Activated B cell treated with CpG ODN at 0.5 μM for 24 hours (primary cell): ENCODE measurements around the gene KHDC4. TPM values are rescaled to one million over a fixed set of nuclear protein-coding genes. Genes with fewer than 3 reads are reported as not detected.

Experiments used
- ATAC-seq: fragments of 200-7000 bp; cut with Tn5 transposase; one replicate; pipeline ENCODE4 v1.10.0; 2021; ENCODE audit warnings: low read depth, mild to moderate bottlenecking, moderate library complexity
- CTCF ChIA-PET: fragments of 350-600 bp; sonication (Branson Sonifier 250); formaldehyde crosslinking; loops from one replicate; lab custom pipeline; 2021; ENCODE audit warnings: antibody characterized with exemption; lab: Charles Lee
- POLR2A ChIA-PET: fragments of 350-600 bp; sonication (Branson Sonifier 250); formaldehyde crosslinking; loops from one replicate; lab custom pipeline; 2021; ENCODE audit warnings: antibody characterized with exemption; lab: Charles Lee
- DNase-seq: peaks from one replicate; pipeline ENCODE4 v3.0.0; 2022
- H3K27ac Mint-ChIP-seq: one replicate; pipeline ENCODE4 v1.8.0; 2020; ENCODE audit warnings: mixed read lengths
- H3K27me3 Mint-ChIP-seq: one replicate; pipeline ENCODE4 v1.8.0; 2021; ENCODE audit warnings: mixed read lengths
- H3K36me3 Mint-ChIP-seq: one replicate; pipeline ENCODE4 v1.8.0; 2021; ENCODE audit warnings: low read depth, mixed read lengths
- H3K4me1 Mint-ChIP-seq: one replicate; pipeline ENCODE4 v1.8.0; 2021; ENCODE audit warnings: mixed read lengths
- H3K4me3 Mint-ChIP-seq: one replicate; pipeline ENCODE4 v1.8.0; 2020; ENCODE audit warnings: mild to moderate bottlenecking, mixed read lengths
- H3K9me3 Mint-ChIP-seq: one replicate; pipeline ENCODE4 v1.8.0; 2020; ENCODE audit warnings: mixed read lengths
- intact Hi-C: fragments of 100-400 bp; cut with micrococcal nuclease; formaldehyde crosslinking; loops from one replicate; pipeline ENCODE4 v1.15.1; 2024
- total RNA-seq: library from RNA; stranded (reverse); gene quantifications from 2 replicates; pipeline ENCODE4 v1.2.3, GENCODE V29; 2022
- TF ChIP-seq, protein P1 (sequence below): fragments of 200-600 bp; IDR thresholded peaks from one replicate; pipeline ENCODE4 v1.8.0; 2022; ENCODE audit warnings: antibody characterized with exemption, mild to moderate bottlenecking

Gene KHDC4
- total RNA-seq, 1 donor from 2014 or later: 105 TPM

- ATAC-seq (no peak), DNase-seq (no peak)
- TF ChIP-seq, protein P1, sequence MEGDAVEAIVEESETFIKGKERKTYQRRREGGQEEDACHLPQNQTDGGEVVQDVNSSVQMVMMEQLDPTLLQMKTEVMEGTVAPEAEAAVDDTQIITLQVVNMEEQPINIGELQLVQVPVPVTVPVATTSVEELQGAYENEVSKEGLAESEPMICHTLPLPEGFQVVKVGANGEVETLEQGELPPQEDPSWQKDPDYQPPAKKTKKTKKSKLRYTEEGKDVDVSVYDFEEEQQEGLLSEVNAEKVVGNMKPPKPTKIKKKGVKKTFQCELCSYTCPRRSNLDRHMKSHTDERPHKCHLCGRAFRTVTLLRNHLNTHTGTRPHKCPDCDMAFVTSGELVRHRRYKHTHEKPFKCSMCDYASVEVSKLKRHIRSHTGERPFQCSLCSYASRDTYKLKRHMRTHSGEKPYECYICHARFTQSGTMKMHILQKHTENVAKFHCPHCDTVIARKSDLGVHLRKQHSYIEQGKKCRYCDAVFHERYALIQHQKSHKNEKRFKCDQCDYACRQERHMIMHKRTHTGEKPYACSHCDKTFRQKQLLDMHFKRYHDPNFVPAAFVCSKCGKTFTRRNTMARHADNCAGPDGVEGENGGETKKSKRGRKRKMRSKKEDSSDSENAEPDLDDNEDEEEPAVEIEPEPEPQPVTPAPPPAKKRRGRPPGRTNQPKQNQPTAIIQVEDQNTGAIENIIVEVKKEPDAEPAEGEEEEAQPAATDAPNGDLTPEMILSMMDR: no peak
- Mint-ChIP-seq H3K4me3 (no peak overlapping the region), H3K36me3 (peaks cover 81% of the 10 kb centered on the region), H3K27me3 (no peaks in the 10 kb centered on the region), H3K27ac (no peak overlapping the region), H3K9me3 (no peaks in the 10 kb centered on the region), H3K4me1 (peaks cover 30% of the 10 kb centered on the region)
- POLR2A ChIA-PET: no interaction called here
- CTCF ChIA-PET: interaction anchor here (1.6 kb wide), 1 partner anchor 9 kb away, joined by 4 read pairs; no protein-coding TSS in a partner anchor
- intact Hi-C loops: no loop called here
Observed at GRCh38 chr1:155929057-155929456, 5.2 kb downstream of the KHDC4 start.

- POLR2A ChIA-PET: interaction anchor here (0.7 kb wide), 1 partner anchor 567 kb away, joined by 6 read pairs; no protein-coding TSS in a partner anchor
- Mint-ChIP-seq H3K4me3 (no peak overlapping the region), H3K27ac (no peak overlapping the region), H3K36me3 (peaks cover 89% of the 10 kb centered on the region), H3K27me3 (no peaks in the 10 kb centered on the region), H3K9me3 (no peaks in the 10 kb centered on the region), H3K4me1 (peaks cover 5% of the 10 kb centered on the region)
- CTCF ChIA-PET: no interaction called here
- intact Hi-C loops: no loop called here
- no peak for ATAC-seq
- DNase-seq: no peak
- TF ChIP-seq, protein P1: no peak
Observed at GRCh38 chr1:155925506-155925905, 8.7 kb downstream of the KHDC4 start.

DNA sequence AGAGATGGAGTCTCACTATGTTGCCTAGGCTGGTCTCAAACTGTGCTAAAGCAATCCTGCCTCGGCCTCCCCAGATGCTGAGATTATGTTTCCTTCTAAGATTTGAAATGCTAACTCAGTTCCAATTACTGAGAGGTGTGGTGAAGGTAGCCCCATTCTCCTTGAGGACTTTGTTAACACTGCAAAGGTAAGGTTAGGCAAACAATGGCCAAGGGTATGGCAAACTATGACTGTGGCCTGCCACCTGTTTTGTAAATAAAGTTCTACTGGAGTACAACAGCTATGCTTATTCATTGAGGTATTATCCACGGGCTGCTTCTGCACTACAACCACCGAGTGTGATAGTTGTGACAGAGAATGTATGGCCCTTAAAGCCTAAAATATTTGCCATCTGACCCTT is 13.5 kb downstream of the KHDC4 start:
- H3K4me1 Mint-ChIP-seq: no peaks in the 10 kb centered on the region
- H3K27ac Mint-ChIP-seq: no peak overlapping the region
- intact Hi-C loops: no loop called here
- DNase-seq (no peak), ATAC-seq (no peak)
- ChIA-PET CTCF (no interaction called here), POLR2A (interaction anchor here (0.8 to 1.0 kb wide), 2 partner anchors 11 to 13 kb away, joined by 3 to 5 read pairs; no protein-coding TSS in a partner anchor)
- no peaks in the 10 kb centered on the region for H3K9me3 Mint-ChIP-seq
- TF ChIP-seq, protein P1: no peak
- no peak overlapping the region for H3K4me3 Mint-ChIP-seq
- H3K36me3 Mint-ChIP-seq: peaks cover 83% of the 10 kb centered on the region
- no peaks in the 10 kb centered on the region for H3K27me3 Mint-ChIP-seq

- no peak overlapping the region for H3K27ac Mint-ChIP-seq
- H3K36me3 Mint-ChIP-seq: peaks cover 84% of the 10 kb centered on the region
- CTCF ChIA-PET: no interaction called here
- TF ChIP-seq, protein P1: no peak
- no peak overlapping the region for H3K4me3 Mint-ChIP-seq
- H3K27me3 Mint-ChIP-seq: no peaks in the 10 kb centered on the region
- no peak for DNase-seq
- POLR2A ChIA-PET: interaction anchor here (0.7 to 1.0 kb wide), 2 partner anchors 12 to 24 kb away, joined by 3 to 5 read pairs; no protein-coding TSS in a partner anchor
- intact Hi-C loops: no loop called here
- H3K4me1 Mint-ChIP-seq: no peaks in the 10 kb centered on the region
- no peak for ATAC-seq
- no peaks in the 10 kb centered on the region for H3K9me3 Mint-ChIP-seq
Observed at GRCh38 chr1:155919801-155920200, 14.4 kb downstream of the KHDC4 start.

GRCh38 chr1:155918660-155919059 is 15.6 kb downstream of the KHDC4 start:
- no peak overlapping the region for H3K27ac Mint-ChIP-seq
- H3K4me1 Mint-ChIP-seq: no peaks in the 10 kb centered on the region
- H3K9me3 Mint-ChIP-seq: no peaks in the 10 kb centered on the region
- TF ChIP-seq, protein P1: no peak
- intact Hi-C loops: no loop called here
- peaks cover 86% of the 10 kb centered on the region for H3K36me3 Mint-ChIP-seq
- DNase-seq (no peak), ATAC-seq (no peak)
- ChIA-PET POLR2A (interaction anchor here (0.6 to 1.0 kb wide), 4 partner anchors 10 to 1669 kb away, joined by 3 to 7 read pairs (median 4); partner anchors contain the start of gene ARHGEF2), CTCF (interaction anchor here (0.7 kb wide), 1 partner anchor 25 kb away, joined by 3 read pairs; no protein-coding TSS in a partner anchor)
- H3K4me3 Mint-ChIP-seq: no peak overlapping the region
- H3K27me3 Mint-ChIP-seq: no peaks in the 10 kb centered on the region
